ENCODE measurements around the gene HNRNPM. TPM values are rescaled to one million over a fixed set of nuclear protein-coding genes. Genes with fewer than 3 reads are reported as not detected.

Gene HNRNPM
- total RNA-seq, 1 experiment from 2014 or later = 468 TPM

GRCh38 chr19:8395621-8396082 is 49.1 kb upstream of the HNRNPM start:
- Histone ChIP-seq H3K23ac (ENCODE audit: insufficient read length, low read depth, low read length) (no peak overlapping the region), H3T11ph (ENCODE audit: low read length) (no peak overlapping the region), H3K79me2 (ENCODE audit: insufficient read depth, low read length) (peaks cover 16% of the 10 kb centered on the region; the same call in 1 of the 2 replicates), H4K8ac (replicated peaks; ENCODE audit: insufficient read length, low read depth, low read length) (no peak overlapping the region), H3K27me3 (ENCODE audit: insufficient read depth, low read length) (no peaks in the 10 kb centered on the region), H4K20me1 (ENCODE audit: control insufficient read depth, insufficient read depth, insufficient read length) (no peaks in the 10 kb centered on the region), H2BK20ac (ENCODE audit: low read depth, low read length, poor library complexity, severe bottlenecking) (no peak overlapping the region), H2BK12ac (ENCODE audit: insufficient read length, low read depth, low read length) (no peak overlapping the region), H3K18ac (ENCODE audit: insufficient read length, low read depth, low read length) (no peak overlapping the region), H3K23me2 (ENCODE audit: insufficient read length, low read depth, low read length, poor library complexity, severe bottlenecking) (no peaks in the 10 kb centered on the region), H3K9ac (ENCODE audit: extremely low read depth, insufficient read length, low read length) (no peak overlapping the region), H3K4me1 (ENCODE audit: insufficient read depth, low read length) (no peaks in the 10 kb centered on the region), H3K56ac (ENCODE audit: insufficient read length, low read depth, low read length) (no peak overlapping the region), H3K4me2 (ENCODE audit: insufficient read depth, insufficient read length, low read length) (no peak overlapping the region), H3K27ac (ENCODE audit: insufficient read length, low read depth, low read length) (no peak overlapping the region), H3K9me3 (ENCODE audit: control insufficient read depth, low read depth, low read length) (no peaks in the 10 kb centered on the region), H2BK15ac (ENCODE audit: low read depth, low read length) (no peak overlapping the region), H4K5ac (ENCODE audit: insufficient read length, low read depth, low read length) (no peak overlapping the region), H2AK5ac (ENCODE audit: insufficient read length, low read length) (no peak overlapping the region), H4K91ac (ENCODE audit: insufficient read length, low read depth, low read length) (no peak overlapping the region), H3K4ac (ENCODE audit: low read depth, low read length) (no peak overlapping the region), H2AFZ (ENCODE audit: low read length) (no peak overlapping the region), H3K14ac (ENCODE audit: insufficient read depth, low read length) (no peak overlapping the region), H2BK5ac (ENCODE audit: insufficient read length, low read length) (no peak overlapping the region), H3K79me1 (ENCODE audit: insufficient read depth, low read depth, low read length, poor library complexity, severe bottlenecking) (peaks cover 6% of the 10 kb centered on the region), H2BK120ac (ENCODE audit: low read depth, low read length, poor library complexity, severe bottlenecking) (no peak overlapping the region)
- WGBS (ENCODE audit: extremely low coverage, insufficient read length, low lambda C conversion rate) = no CpG with 5 or more reads among the region's 14 CpGs
- H3K4me1 Mint-ChIP-seq = peaks cover 9 to 20% of the 10 kb centered on the region in 2 experiments
- no peak overlapping the region for H3K4me3 Mint-ChIP-seq
- no peaks in the 10 kb centered on the region for H3K27me3 Mint-ChIP-seq (ENCODE audit: low read depth)
- TF ChIP-seq, protein P1, sequence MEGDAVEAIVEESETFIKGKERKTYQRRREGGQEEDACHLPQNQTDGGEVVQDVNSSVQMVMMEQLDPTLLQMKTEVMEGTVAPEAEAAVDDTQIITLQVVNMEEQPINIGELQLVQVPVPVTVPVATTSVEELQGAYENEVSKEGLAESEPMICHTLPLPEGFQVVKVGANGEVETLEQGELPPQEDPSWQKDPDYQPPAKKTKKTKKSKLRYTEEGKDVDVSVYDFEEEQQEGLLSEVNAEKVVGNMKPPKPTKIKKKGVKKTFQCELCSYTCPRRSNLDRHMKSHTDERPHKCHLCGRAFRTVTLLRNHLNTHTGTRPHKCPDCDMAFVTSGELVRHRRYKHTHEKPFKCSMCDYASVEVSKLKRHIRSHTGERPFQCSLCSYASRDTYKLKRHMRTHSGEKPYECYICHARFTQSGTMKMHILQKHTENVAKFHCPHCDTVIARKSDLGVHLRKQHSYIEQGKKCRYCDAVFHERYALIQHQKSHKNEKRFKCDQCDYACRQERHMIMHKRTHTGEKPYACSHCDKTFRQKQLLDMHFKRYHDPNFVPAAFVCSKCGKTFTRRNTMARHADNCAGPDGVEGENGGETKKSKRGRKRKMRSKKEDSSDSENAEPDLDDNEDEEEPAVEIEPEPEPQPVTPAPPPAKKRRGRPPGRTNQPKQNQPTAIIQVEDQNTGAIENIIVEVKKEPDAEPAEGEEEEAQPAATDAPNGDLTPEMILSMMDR (conservative IDR thresholded peaks at IDR 0.05) = no peak
- no peaks in the 10 kb centered on the region; a peak in 1 of 5 replicates for H3K9me3 Mint-ChIP-seq
- peak overlapping the region in 1 of 3 experiments; percentile 55; a peak in 1 of 7 replicates for H3K27ac Mint-ChIP-seq
- peaks cover 5 to 14% (median 11%) of the 10 kb centered on the region in 3 experiments; a peak in 6 of 7 replicates for H3K36me3 Mint-ChIP-seq (ENCODE audit: insufficient read depth in 1 of 3, low read depth in 3 of 3)
- peak; percentile 21 for DNase-seq

All from H9 (cell line).